Kidney epithelial cell (primary cell): Measurements from ENCODE around the gene CMTR2. TPM values are rescaled to one million over a fixed set of nuclear protein-coding genes. Genes with fewer than 3 reads are reported as not detected.
A peak's percentile ranks its signal among the peaks of the same experiment; 100 is the strongest.
"Not testable (repeated sequence)": the region's sequence is repeated elsewhere in the genome, so short reads cannot be mapped to it uniquely, and the experiment has no call there.

Experiments
- DNase-seq: peaks from one replicate; pipeline ENCODE4 v3.0.0-alpha.2; 2010; ENCODE audit warnings: low read depth
- H3K27me3 ChIP-seq: 2 replicates; pipeline ENCODE4 v1.6.0; 2011; ENCODE audit warnings: low read length; ENCODE audit not compliant: control insufficient read depth, insufficient read depth
- H3K36me3 ChIP-seq: 2 replicates; pipeline ENCODE4 v1.5.1; 2011; ENCODE audit warnings: low read length; ENCODE audit not compliant: control insufficient read depth, insufficient read depth
- H3K4me3 ChIP-seq: 2 replicates; pipeline ENCODE4 v1.5.1; 2011; ENCODE audit warnings: low read depth, mild to moderate bottlenecking, control low read depth, low read length
- total RNA-seq: library from RNA; depleted of rRNA; stranded (reverse); fragments of >200 nt; gene quantifications from 2 replicates; pipeline ENCODE4 v1.2.3, GENCODE V29; 2015
- TF ChIP-seq, protein P1 (sequence below): IDR thresholded peaks from 2 replicates; pipeline ENCODE4 v1.5.1; 2011; ENCODE audit warnings: mild to moderate bottlenecking, moderate library complexity, low read length, control low read depth, inconsistent platforms; ENCODE audit not compliant: insufficient read depth, poor library complexity, severe bottlenecking

The CMTR2 gene
- total RNA-seq, 1 donor from 2014 or later, result 36.9 TPM

DNA sequence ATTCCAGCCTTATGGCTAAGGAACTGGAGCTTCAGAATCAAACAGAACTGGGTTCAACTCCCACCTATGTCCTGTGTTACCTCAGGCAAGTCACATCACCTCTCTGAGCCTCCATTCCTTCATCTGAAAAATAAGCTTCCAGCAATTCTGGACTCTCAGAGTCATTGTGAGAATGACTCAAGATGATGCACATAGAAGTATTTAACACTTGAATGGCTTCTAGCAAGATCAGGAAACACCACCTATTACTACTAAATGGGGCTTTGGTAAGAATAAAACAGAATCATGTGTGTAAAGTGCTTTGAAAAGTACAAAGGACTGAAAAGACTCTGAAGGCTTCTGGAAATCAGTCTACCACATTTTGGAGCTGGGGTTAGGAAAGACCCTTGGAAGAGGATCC is 38.5 kb upstream of the CMTR2 start:
- H3K4me3 ChIP-seq, result no peak overlapping the region
- TF ChIP-seq, protein P1, sequence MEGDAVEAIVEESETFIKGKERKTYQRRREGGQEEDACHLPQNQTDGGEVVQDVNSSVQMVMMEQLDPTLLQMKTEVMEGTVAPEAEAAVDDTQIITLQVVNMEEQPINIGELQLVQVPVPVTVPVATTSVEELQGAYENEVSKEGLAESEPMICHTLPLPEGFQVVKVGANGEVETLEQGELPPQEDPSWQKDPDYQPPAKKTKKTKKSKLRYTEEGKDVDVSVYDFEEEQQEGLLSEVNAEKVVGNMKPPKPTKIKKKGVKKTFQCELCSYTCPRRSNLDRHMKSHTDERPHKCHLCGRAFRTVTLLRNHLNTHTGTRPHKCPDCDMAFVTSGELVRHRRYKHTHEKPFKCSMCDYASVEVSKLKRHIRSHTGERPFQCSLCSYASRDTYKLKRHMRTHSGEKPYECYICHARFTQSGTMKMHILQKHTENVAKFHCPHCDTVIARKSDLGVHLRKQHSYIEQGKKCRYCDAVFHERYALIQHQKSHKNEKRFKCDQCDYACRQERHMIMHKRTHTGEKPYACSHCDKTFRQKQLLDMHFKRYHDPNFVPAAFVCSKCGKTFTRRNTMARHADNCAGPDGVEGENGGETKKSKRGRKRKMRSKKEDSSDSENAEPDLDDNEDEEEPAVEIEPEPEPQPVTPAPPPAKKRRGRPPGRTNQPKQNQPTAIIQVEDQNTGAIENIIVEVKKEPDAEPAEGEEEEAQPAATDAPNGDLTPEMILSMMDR, result no peak
- no peak for DNase-seq
- H3K27me3 ChIP-seq, result no peaks in the 10 kb centered on the region
- no peaks in the 10 kb centered on the region for H3K36me3 ChIP-seq

DNA sequence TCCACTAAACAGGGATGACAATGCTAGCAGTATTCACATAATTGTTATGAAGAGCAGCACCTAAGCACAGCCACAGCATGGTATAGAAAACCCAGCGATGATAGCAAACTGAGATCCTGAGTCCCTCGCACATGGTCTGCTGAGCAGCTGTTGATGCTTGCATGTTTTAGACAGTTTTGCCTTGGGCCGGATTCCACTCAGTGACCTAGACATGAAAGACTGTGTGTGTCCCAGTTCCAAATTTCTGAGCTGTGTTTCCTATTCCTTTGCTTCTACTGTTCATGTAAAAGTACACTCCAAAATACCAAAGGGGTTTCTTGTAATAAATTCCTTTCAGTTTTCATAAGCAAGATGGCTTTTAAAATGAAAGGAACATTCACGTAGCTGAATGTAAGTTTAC is 30.8 kb upstream of the CMTR2 start:
- H3K36me3 ChIP-seq, result no peaks in the 10 kb centered on the region
- H3K4me3 ChIP-seq, result no peak overlapping the region
- DNase-seq, result no peak
- TF ChIP-seq, protein P1, result no peak
- no peaks in the 10 kb centered on the region for H3K27me3 ChIP-seq

DNA sequence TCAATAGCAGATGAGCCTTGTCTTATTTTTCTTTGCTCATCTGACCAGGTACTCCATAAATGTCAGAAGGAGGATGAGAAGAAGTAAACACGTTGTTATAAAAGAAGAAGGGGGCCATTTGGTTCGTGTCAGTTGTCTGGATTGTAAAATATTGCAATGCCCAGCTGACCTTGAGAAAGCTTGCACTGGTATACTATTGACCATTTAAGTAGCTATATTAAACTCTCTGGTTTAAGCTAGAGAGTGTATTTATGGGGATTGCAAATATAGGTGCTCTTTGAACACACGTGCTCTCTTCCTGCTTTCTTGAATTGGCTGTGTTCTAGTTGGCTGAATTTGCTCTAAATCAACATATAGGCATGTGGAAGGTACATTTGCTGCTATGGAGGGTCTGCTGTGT is 26.1 kb upstream of the CMTR2 start:
- TF ChIP-seq, protein P1, result no peak
- H3K36me3 ChIP-seq, result no peaks in the 10 kb centered on the region
- DNase-seq, result no peak

DNA sequence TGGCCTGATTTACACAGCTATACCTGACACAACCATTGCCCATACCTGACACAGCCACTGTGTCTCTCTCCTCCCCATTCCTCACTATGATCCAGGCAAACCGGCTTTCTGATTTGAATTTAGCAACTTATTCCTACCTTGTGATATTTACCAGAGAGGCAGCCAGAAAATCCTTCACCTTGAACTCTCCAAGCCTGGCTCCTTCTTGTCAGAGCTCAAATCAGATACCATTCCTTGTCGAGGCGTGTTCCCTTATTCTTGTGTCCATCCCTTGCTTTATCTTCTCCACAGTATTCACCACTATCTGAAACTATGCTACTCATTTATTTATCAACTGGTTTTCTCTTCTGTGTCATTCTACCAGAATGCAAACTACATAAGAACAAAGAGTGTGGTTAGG is 24.4 kb upstream of the CMTR2 start:
- H3K36me3 ChIP-seq, H3K27me3 ChIP-seq, DNase-seq, H3K4me3 ChIP-seq: not testable (repeated sequence)

More for the DNA sequence above, 26.1 kb upstream of the CMTR2 start:
- no peak overlapping the region for H3K4me3 ChIP-seq
- H3K27me3 ChIP-seq, result peaks cover 2% of the 10 kb centered on the region

DNA sequence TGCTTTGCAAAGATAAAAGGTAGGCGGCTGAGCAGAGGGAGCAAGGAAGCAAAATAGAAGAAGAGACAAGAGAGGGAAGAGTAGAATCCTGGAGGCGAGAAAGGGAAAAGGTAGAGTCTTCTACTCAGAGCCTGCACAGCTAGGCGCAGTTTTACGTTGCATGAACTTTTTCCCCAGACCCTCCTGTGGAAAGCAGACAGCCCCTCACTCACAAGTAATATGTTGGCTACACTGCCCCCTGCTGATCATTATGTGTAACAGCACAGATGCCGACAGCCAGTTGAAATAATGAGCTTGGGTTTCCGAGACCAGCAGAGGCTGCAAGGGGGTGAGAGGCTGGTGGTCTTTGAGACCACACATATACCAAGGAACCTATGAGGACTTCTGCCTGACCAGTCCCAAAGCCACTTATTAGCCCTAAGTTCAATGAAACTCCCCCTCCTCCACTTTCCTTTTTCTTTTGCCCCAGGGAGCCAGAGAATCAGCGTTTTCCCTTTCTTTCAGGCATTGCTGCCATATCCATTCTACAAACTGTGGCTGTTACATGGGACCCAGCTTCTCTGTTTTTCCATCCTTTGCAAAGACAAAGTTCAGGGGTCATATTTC is 22.5 kb upstream of the CMTR2 start:
- H3K27me3 ChIP-seq, result peaks cover 2% of the 10 kb centered on the region
- TF ChIP-seq, protein P1, result peak; percentile 69
- DNase-seq, result no peak
- no peak overlapping the region for H3K4me3 ChIP-seq
- no peaks in the 10 kb centered on the region for H3K36me3 ChIP-seq

DNA sequence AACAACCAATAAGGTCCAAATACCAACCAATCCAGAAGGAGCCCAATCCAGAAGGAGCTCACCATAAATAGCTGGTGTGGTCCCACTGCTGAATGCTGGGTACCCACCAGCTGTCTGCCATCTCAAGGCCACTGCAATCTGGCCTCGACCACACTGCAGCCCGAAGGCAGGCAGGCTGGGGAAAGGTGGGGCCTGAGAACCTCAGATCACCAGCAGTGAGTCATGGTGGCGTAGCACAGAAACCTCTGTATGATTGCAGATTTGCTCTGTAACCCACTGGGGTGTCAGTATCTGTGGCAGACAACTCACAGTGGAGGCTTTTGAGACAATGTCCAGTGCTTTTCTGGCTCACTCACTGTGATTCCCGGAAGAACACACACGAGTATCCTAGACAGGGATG is 14.7 kb upstream of the CMTR2 start:
- TF ChIP-seq, protein P1, result no peak
- Histone ChIP-seq H3K4me3 (no peak overlapping the region), H3K36me3 (no peaks in the 10 kb centered on the region), H3K27me3 (no peaks in the 10 kb centered on the region)
- DNase-seq, result no peak
